Uterus (tissue), 2 donors: ENCODE measurements around the gene ZNF28.
"Not testable (repeated sequence)": the region's sequence is repeated elsewhere in the genome, so short reads cannot be mapped to it uniquely, and the experiment has no call there.

ENCODE experiments used
- CTCF ChIP-seq, 4 experiments: fragments of 200-600 bp in 2 of 4; fragments of 450-650 bp in 2 of 4; sonication (generic) in 2 of 4; IDR thresholded peaks; one replicate each; pipeline ENCODE4 v1.5.1; 2016 to 2019; ENCODE audit warnings: antibody characterized with exemption in 4 of 4, mild to moderate bottlenecking in 2 of 4, moderate library complexity in 1 of 4
- POLR2A ChIP-seq, 2 donors: fragments of 450-650 bp; IDR thresholded peaks; one replicate each; pipeline ENCODE4 v1.6.1; 2016; ENCODE audit warnings: antibody characterized with exemption in 2 of 2, mild to moderate bottlenecking in 1 of 2, moderate library complexity in 1 of 2

- TF ChIP-seq CTCF, POLR2A (IDR thresholded peaks at IDR 0.05): not testable (repeated sequence)
These were observed 19.5 kb upstream of the ZNF28 start for GRCh38 chr19:52840825-52841465.
